HG03139 (cell line): ENCODE measurements around the gene NTSR1.
"Not testable (repeated sequence)": the region's sequence is repeated elsewhere in the genome, so short reads cannot be mapped to it uniquely, and the experiment has no call there.

Experiments
- ATAC-seq: cut with Tn5 transposase; IDR thresholded peaks from one replicate; pipeline ENCODE4 v1.9.1; 2021; ENCODE audit not compliant: unreplicated experiment

NTSR1 gene

GRCh38 chr20:62671765-62672164 is 36.9 kb upstream of the NTSR1 start:
- no peak for ATAC-seq

DNA sequence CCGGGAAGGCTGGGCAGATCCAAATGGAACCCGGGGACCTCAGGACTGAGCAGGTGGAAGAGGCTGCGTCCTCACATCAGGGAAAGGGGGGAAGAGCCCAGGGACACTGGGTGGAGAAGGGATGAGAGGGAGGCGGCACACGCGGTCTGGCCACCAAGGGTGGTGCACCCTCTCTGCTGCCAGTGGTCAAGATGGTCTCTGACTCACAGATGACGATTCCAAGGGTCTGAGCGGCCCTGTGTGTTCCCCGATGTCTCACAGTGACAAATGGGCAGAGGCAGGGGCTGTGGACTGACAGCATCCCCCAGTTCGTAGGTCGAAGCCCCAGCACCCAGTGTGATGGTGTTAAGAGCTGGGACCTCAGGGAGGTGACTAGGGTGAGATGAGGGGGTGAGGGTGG is 34.3 kb upstream of the NTSR1 start:
- ATAC-seq = no peak

DNA sequence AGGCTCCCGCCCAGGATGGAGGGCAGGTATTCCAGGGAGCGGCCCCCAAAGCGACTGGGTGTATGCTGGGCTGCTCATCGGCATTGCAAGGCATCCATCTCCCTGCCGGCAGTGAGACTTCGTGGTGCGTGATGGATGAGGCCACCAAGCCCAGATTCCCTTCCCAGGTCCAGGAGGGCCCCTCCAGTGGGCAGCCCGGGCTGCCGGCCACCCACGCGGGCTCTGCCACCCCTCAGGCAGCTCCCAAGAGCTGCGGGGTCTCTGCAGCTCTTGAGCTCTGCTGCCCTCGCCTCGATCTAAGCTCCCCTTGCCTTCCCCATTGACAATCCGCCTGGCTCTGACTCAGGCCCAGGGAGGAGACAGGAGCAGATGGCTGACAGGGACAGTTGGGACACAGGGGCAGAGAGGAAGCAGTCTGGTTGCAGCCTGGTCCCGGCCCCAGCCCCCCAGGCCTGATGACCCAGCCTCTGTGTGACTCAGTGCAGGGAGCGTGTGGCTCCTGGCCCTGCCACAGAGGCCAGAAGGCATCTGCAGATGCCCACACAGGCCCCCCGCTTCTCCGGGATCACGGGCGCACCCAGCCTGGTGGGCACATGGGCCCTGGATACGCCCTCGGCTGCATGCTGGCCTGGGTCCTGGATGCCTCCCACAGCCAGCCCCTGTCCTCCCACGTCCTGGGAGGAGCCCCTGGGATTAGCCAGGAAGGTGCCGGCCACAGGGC is 33.3 kb upstream of the NTSR1 start:
- no peak for ATAC-seq

DNA sequence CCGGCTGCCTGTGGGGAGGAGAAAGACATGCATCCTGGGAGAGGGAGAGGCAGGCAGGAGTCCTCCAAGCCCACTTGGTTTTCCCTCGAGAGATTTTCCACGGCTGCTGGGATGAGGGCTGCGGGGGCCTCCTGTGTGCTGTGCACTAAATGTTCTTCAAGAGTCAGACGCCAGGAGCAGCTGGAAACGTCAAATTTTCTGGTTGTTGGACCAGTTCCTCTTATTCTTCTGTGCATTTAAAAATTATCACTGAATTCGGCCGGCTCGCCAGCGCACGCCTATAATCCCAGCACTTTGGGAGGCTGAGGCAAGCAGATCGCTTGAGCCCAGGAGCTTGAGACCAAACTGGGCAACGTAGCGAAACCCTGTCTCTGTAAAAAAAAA is 32.8 kb upstream of the NTSR1 start:
- ATAC-seq = no peak

DNA sequence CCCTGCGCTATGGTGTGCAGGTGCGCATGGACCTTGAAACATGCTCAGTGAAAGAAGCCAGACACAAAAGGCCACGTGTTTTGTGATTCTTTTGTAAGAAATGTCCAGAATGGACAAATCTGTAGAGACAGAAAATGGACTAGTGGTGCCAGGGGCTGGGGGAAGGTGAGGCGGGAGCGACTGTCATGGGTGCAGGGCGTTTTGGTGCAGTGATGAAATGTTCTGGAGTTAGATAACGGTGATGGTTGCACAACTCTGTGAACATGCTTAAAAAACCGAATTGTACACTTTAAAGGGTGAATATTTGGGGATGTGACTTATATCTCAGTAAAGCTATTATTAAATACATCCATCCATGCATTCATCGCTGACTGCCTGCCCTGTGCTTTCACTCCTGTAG is 31.7 kb upstream of the NTSR1 start:
- no peak for ATAC-seq

- ATAC-seq = no peak
Measured at GRCh38 chr20:62677678-62678077, 31.0 kb upstream of the NTSR1 start.

GRCh38 chr20:62678553-62678952 is 30.1 kb upstream of the NTSR1 start:
- ATAC-seq = no peak

DNA sequence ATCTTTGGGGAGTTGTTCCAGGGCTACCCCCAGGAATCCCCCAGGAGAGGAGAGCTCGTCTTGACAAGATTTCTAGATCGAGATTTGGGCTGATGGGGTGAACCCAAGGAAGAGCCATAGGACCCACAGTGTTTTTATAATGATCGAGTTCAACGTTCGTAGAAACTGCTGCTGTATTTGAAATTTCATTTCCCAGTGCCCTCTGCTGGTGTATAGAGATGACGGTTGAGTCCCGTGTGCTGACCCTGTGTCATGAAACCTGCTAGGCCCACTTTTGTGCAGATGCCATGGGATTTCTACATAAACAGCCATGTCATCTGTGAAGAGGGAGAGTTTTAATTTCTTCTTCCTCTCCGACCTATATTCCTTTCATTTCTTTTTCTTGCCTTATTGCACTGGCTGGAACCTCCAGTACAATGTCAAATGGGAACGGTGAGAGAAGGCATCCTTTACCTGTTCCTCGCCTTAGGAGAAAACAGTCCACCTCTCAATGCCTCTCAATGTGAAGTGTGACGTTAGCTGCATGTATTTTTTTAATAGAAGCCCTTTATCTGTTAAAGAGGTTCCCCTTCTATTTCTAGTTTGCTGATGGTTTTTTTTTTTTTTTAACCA is 28.6 kb upstream of the NTSR1 start:
- ATAC-seq = no peak

GRCh38 chr20:62682912-62683517 is 25.6 kb upstream of the NTSR1 start:
- ATAC-seq = no peak

- ATAC-seq = not testable (repeated sequence)
Measured at GRCh38 chr20:62683660-62684322, 24.8 kb upstream of the NTSR1 start.

DNA sequence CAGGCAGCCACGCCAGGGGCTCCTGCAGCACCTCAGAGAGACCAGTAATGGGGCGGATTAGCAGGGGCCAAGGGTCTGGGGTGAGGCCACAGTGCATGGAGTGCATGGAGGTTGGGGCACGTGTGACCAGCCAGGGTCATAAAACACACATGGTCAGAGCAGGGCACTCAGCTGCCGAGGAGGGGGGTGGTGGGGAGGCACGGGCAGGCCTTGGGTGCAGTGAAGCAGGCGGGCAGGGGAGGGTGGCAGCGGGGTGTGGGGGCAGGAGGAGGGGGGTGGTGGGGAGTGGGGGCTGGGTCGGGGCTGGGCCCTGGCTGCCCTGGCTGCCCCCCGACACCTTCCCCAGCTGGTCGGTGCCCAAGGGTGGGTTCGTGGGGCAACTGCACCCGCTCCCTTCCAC is 23.7 kb upstream of the NTSR1 start:
- ATAC-seq = no peak

GRCh38 chr20:62685781-62686555 is 22.7 kb upstream of the NTSR1 start:
- no peak for ATAC-seq

DNA sequence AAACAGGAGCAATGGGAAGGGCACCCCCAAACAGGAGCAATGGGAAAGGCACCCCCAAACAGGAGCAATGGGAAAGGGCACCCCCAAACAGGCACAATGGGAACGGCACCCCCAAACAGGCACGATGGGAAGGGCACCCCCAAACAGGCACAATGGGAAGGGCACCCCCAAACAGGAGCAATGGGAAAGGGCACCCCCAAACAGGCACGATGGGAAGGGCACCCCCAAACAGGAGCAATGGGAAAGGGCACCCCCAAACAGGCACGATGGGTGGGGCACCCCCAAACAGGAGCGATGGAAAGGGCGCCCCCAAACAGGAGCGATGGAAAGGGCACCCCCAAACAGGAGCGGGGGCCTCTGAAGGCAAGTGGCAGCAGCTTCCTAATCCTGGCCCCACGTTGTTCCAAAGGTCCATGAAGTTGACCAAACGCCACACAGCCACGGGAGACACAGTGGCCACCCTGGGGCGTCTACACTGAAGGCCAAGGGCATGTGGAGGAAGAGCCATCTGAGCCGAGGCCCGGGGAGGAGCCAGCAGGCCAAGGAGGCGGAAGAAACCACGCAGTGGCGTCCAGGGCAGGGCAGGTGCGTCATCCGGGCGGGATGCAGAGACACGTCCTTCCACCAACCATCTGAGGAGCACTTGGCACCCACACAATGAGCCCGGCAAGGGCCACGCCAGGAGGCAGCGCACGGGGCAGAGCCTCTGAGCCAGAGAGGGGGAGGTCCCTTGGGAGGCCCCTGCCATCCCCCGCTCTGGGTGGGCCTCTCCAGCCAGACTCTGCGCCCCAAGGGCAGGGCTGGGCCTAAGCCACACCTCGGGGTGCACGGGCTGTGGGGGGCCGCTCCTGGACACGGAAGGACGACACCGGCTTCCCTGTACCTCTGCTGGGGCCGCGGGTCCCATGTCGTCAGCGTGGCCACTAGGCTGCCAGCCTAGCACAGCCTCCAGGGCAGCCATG is 21.5 kb upstream of the NTSR1 start:
- ATAC-seq = no peak

GRCh38 chr20:62688083-62688482 is 20.6 kb upstream of the NTSR1 start:
- no peak for ATAC-seq

DNA sequence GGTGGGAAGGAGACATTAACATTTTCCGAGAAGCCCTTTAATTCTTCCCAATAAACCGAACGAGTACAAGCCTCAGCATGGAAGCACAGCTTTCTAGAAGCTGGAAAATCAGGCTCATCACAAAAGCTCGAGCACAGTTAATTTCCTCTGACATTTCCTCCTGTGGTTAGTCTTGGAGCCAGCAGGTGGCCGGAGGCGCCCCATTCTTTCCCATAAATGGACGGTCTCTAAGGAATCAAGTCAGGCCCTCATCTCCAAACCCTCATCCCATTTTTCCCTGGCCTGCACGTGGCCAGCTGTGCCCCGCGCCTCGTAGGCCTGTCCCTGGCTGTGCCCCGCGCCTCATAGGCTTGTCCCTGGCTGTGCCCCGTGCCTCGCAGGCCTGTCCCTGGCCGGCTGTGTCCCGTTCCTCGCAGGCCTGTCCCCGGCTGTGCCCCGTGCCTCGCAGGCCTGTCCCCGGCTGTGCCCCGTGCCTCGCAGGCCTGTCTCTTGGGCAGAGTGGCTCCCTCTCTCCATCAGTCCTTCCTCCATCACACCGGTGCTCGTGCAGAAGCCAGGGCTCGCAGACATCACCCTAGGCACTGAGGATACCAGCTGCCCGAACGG is 19.7 kb upstream of the NTSR1 start:
- ATAC-seq = no peak

- ATAC-seq = no peak
Measured at GRCh38 chr20:62689861-62690260, 18.8 kb upstream of the NTSR1 start.

DNA sequence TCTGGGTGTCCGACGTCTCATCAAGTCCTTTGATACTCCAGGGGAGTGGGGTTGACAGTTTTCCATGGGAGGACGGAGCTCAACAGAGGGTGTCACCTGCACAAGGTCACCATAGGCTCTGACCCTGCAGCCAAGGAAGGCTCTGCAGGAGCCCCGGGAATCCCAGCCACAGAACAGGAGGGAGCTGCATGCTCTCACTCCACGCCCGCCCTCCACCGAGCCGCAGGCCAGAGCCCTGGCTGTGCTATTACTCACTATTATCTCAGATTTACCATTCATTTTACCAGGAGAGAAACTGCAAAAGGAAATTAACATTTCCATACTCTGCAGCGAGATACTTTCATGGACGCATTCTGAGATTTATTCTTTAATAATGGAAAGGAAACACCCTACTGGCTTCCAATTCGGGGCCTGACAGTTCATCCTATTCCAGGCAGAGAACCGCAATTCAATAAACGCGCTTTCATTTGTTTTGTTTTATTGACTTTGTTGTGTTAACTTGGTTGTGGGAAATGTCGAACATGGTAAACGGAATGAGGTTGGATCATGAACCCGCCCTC is 18.3 kb upstream of the NTSR1 start:
- ATAC-seq = no peak

GRCh38 chr20:62691487-62691886 is 17.1 kb upstream of the NTSR1 start:
- ATAC-seq = no peak

DNA sequence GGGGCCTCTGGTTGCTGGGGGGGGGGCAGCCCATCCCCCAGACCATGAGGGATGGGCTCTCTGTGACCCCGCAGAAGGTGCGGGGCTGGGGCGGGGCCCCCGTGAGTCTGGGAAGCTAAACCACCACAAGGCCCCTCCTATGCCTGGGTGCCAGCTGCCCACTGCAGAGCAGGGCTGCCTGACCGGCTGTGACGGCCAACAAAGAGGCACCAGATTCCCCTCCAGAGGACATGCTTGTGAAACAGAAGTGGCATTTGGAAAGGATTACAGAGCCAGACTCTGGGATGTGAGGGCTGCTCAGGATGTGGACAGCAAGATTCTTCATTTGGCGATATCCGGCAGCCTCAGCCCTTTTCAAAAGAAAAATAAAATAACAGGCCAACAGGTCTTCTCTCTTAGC is 16.5 kb upstream of the NTSR1 start:
- no peak for ATAC-seq
